ENCODE data around the gene VAV2.

GRCh38 chr9:133946840-133947486, 45.2 kb downstream of the VAV2 start:
- TF ChIP-seq ELK1 (IDR thresholded peaks at IDR 0.05; ENCODE audit: low read depth, low read length) (no peak), CTCF (IDR thresholded peaks at IDR 0.05) (no peak), NR3C1 (IDR thresholded peaks at IDR 0.05) (no peak), RNF2 (IDR thresholded peaks at IDR 0.05; ENCODE audit: borderline replicate concordance, low read depth) (no peak), JUNB (IDR thresholded peaks at IDR 0.05) (no peak), TP53 (CRISPR knock-in tag; IDR thresholded peaks at IDR 0.05) (no peak)

All from A549 (cell line).